Measurements from ENCODE around the gene RNF212.

RNF212 gene

GRCh38 chr4:1023075-1023640, 90.2 kb downstream of the RNF212 start:
- in situ Hi-C loops (cut with MboI; ENCODE audit: low sequenced_read_pairs), result no loop called here

GRCh38 chr4:1022739-1023066, 90.7 kb downstream of the RNF212 start:
- in situ Hi-C loops (cut with MboI; ENCODE audit: low sequenced_read_pairs), result no loop called here

GRCh38 chr4:1022051-1022738, 91.2 kb downstream of the RNF212 start:
- in situ Hi-C loops (cut with MboI; ENCODE audit: low sequenced_read_pairs), result no loop called here
